HCT116 (cell line): ENCODE results near the gene SLFN11. TPM values are rescaled to one million over a fixed set of nuclear protein-coding genes. Genes with fewer than 3 reads are reported as not detected.
A peak's percentile ranks its signal among the peaks of the same experiment; 100 is the strongest.
"Not testable (repeated sequence)": the region's sequence is repeated elsewhere in the genome, so short reads cannot be mapped to it uniquely, and the experiment has no call there.

Experiments
- ATAC-seq: fragments of 200-7000 bp; cut with Tn5 transposase; 2 replicates; pipeline ENCODE4 v1.9.1; 2020; ENCODE audit warnings: mild to moderate bottlenecking, moderate library complexity
- Bru-seq: library from RNA; stranded (reverse); fragments of 400-500 nt; gene quantifications from one replicate; lab custom pipeline; 2021; lab: Mats Ljungman, UMichigan
- BruChase-seq, 2 experiments: library from RNA; stranded (reverse); fragments of 400-500 nt; gene quantifications; one replicate each; lab custom pipeline; 2021; lab: Mats Ljungman, UMichigan
- BruUV-seq: library from RNA; stranded (reverse); fragments of 400-500 nt; replicated peaks from 2 replicates; lab custom pipeline; 2021; lab: Mats Ljungman, UMichigan
- CTCF ChIA-PET: fragments of 300-600 bp; sonication (Branson Sonifier 250); formaldehyde crosslinking; loops from one replicate; lab custom pipeline; 2021; ENCODE audit warnings: antibody characterized with exemption; lab: Charles Lee
- POLR2A ChIA-PET: fragments of 300-600, 350-600 bp; sonication (Branson Sonifier 250); formaldehyde crosslinking; loops from one replicate; lab custom pipeline; 2021; ENCODE audit warnings: antibody characterized with exemption; lab: Charles Lee
- RAD21 ChIA-PET, 2 experiments: fragments of 300-600 bp; sonication (Branson Sonifier 250); formaldehyde crosslinking; loops; one replicate each; lab custom pipeline; 2023; ENCODE audit warnings: low total read pairs in 2 of 2; ENCODE audit not compliant: uncharacterized antibody in 2 of 2, unreplicated experiment in 2 of 2, low non-redundant PET in 1 of 2; lab: Charles Lee
- DNase-seq: peaks from one replicate; pipeline ENCODE4 v3.0.0-alpha.2; 2010; ENCODE audit warnings: low read depth, low spot score
- H2AFZ ChIP-seq: fragments of 200-600 bp; shearing (Covaris generic), sonication (generic); 2 replicates; pipeline ENCODE4 v1.6.1; 2017; ENCODE audit warnings: low read depth, mixed run types, mixed read lengths, antibody characterized with exemption, low read length; ENCODE audit not compliant: poor library complexity, severe bottlenecking
- H3K27ac ChIP-seq: 2 replicates; pipeline ENCODE4 v1.5.1; 2012; ENCODE audit warnings: low read depth, low read length
- H3K27me3 ChIP-seq: fragments of 200-600 bp; sonication (generic); 2 replicates; pipeline ENCODE4 v1.6.1; 2016; ENCODE audit warnings: mixed run types, low read length, mixed read lengths; ENCODE audit not compliant: insufficient read depth
- H3K36me3 ChIP-seq, 2 experiments: fragments of 200-500 bp in 1 of 2; fragments of 200-600 bp in 1 of 2; sonication (Bioruptor generic) in 1 of 2; sonication (generic) in 1 of 2; 2 replicates each; pipeline versions ENCODE4 v1.5.1 to v1.6.1; 2014 to 2016; ENCODE audit warnings: low read length in 2 of 2, inconsistent platforms in 1 of 2, mixed read lengths in 1 of 2, mixed run types in 1 of 2; ENCODE audit not compliant: insufficient read depth in 2 of 2, control insufficient read depth in 1 of 2
- H3K4me1 ChIP-seq, 2 experiments: fragments of 200-600 bp in 1 of 2; sonication (generic) in 1 of 2; 2 replicates each; pipeline versions ENCODE4 v1.5.1 to v1.6.1; 2012 to 2017; ENCODE audit warnings: low read length in 2 of 2, inconsistent platforms in 1 of 2, mild to moderate bottlenecking in 1 of 2, mixed read lengths in 1 of 2, mixed run types in 1 of 2, moderate library complexity in 1 of 2; ENCODE audit not compliant: insufficient read depth in 2 of 2, control insufficient read depth in 1 of 2
- H3K4me2 ChIP-seq: fragments of 200-600 bp; sonication (generic); 2 replicates; pipeline ENCODE4 v1.6.1; 2017; ENCODE audit warnings: mixed run types, low read length, mixed read lengths
- H3K4me3 ChIP-seq, 2 experiments: fragments of 200-600 bp in 1 of 2; sonication (generic) in 1 of 2; replicated peaks in 1 of 2; 2 replicates each; pipeline ENCODE4 v1.5.1; 2011 to 2016; ENCODE audit warnings: low read length in 2 of 2, control low read depth in 1 of 2, low read depth in 1 of 2, mild to moderate bottlenecking in 1 of 2, mixed read lengths in 1 of 2, mixed run types in 1 of 2
- H3K79me2 ChIP-seq: fragments of 200-600 bp; sonication (generic); 2 replicates; pipeline ENCODE4 v1.6.1; 2017; ENCODE audit warnings: mild to moderate bottlenecking, mixed run types, low read length, moderate library complexity, mixed read lengths; ENCODE audit not compliant: insufficient read depth
- H3K9ac ChIP-seq: fragments of 200-600 bp; sonication (generic); 2 replicates; pipeline ENCODE4 v1.6.1; 2016; ENCODE audit warnings: low read length, mixed read lengths
- H3K9me2 ChIP-seq: fragments of 200-600 bp; sonication (generic), shearing (Covaris generic); 2 replicates; pipeline ENCODE4 v1.6.1; 2017; ENCODE audit warnings: mixed run types, mild to moderate bottlenecking, moderate library complexity; ENCODE audit not compliant: insufficient read depth
- H3K9me3 ChIP-seq, 2 experiments: fragments of 200-500 bp in 1 of 2; fragments of 200-600 bp in 1 of 2; sonication (Bioruptor generic) in 1 of 2; sonication (generic) in 1 of 2; 2 replicates each; pipeline ENCODE4 v1.6.1; 2014 to 2017; ENCODE audit warnings: low read length in 2 of 2, mixed read lengths in 2 of 2, inconsistent platforms in 1 of 2, low read depth in 1 of 2, mild to moderate bottlenecking in 1 of 2, mixed run types in 1 of 2, moderate library complexity in 1 of 2; ENCODE audit not compliant: control insufficient read depth in 1 of 2, insufficient read depth in 1 of 2
- H4K20me1 ChIP-seq: fragments of 200-600 bp; sonication (generic), shearing (Covaris generic); 2 replicates; pipeline ENCODE4 v1.6.1; 2017; ENCODE audit warnings: mixed run types, mild to moderate bottlenecking, moderate library complexity; ENCODE audit not compliant: insufficient read depth
- CBX3 ChIP-seq: IDR thresholded peaks from 2 replicates; pipeline ENCODE4 v1.6.1; 2012; ENCODE audit warnings: low read depth
- SP1 ChIP-seq: IDR thresholded peaks from 2 replicates; pipeline ENCODE4 v1.6.1; 2012; ENCODE audit warnings: low read depth
- SRF ChIP-seq: IDR thresholded peaks from 2 replicates; pipeline ENCODE4 v1.6.1; 2012; ENCODE audit warnings: low read depth
- YY1 ChIP-seq: IDR thresholded peaks from 2 replicates; pipeline ENCODE4 v1.6.1; 2011; ENCODE audit warnings: low read length, low read depth, moderate library complexity, mild to moderate bottlenecking; ENCODE audit not compliant: insufficient replicate concordance; ENCODE audit errors: extremely low read depth
- ZFX ChIP-seq: fragments of 450-650 bp; IDR thresholded peaks from 2 replicates; pipeline ENCODE4 v1.6.1; 2017
- intact Hi-C: fragments of 100-400 bp; cut with micrococcal nuclease; formaldehyde crosslinking; loops from 2 replicates; pipeline ENCODE4 v1.10.0; 2022
- long read RNA-seq: library from polyadenylated mRNA; unstranded; transcript quantifications from one replicate; pipeline ENCODE4 v2.0.0, GENCODE V29; 2021; ENCODE audit not compliant: unreplicated experiment
- polyA plus RNA-seq: library from polyadenylated mRNA; unstranded; fragments of >200 nt; gene quantifications from 2 replicates; pipeline ENCODE4 v1.2.1, GENCODE V29; 2012; ENCODE audit warnings: missing spikeins
- total RNA-seq: library from RNA; stranded (reverse); gene quantifications from one replicate; pipeline ENCODE4 v1.2.1, GENCODE V29; 2021; ENCODE audit not compliant: unreplicated experiment

Gene SLFN11
- not detected for total RNA-seq
- not detected in 2 replicates for polyA plus RNA-seq
- percentile 4 among the genes with signal in this experiment for Bru-seq, nascent RNA
- not detected for BruChase-seq, experiment 1, labeled RNA remaining after a 6-hour chase
- BruChase-seq, experiment 2, labeled RNA remaining after a 2-hour chase, result percentile 4 among the genes with signal in this experiment
- long read RNA-seq, result 0 reads

GRCh38 chr17:35373534-35373983, at the start of gene SLFN11:
Gene SLFN11 (minus strand): TSS chr17:35373621. CDS start chr17:35363807, 9,814 bp downstream.
- TF ChIP-seq ZFX (no peak), CBX3 (no peak), SRF (no peak), SP1 (no peak), YY1 (no peak)
- TF ChIP-seq, all 23 proteins: peak for 0
- ATAC-seq, result no peak
- no peaks in the 10 kb centered on the region for H3K36me3 ChIP-seq
- peaks cover 31% of the 10 kb centered on the region for H3K27me3 ChIP-seq
- CTCF ChIA-PET, result no interaction called here
- no peak within 1 kb of the TSS for H3K4me2 ChIP-seq
- no peak for DNase-seq
- H3K79me2 ChIP-seq, result no peaks in the 10 kb centered on the region
- intact Hi-C loops, result no loop called here
- no peak within 1 kb of the TSS for H3K4me3 ChIP-seq
- no peak within 1 kb of the TSS for H3K27ac ChIP-seq
- no peak within 1 kb of the TSS for H2AFZ ChIP-seq
- no peaks in the 10 kb centered on the region for H3K4me1 ChIP-seq
- no peaks in the 10 kb centered on the region for H3K9me3 ChIP-seq
- H3K9ac ChIP-seq, result no peak within 1 kb of the TSS
- H4K20me1 ChIP-seq, result no peaks in the 10 kb centered on the region; the same call in 1 of the 2 replicates
- RAD21 ChIA-PET, result no interaction called here
- no TSS peak for BruUV-seq
- POLR2A ChIA-PET, result no interaction called here
- no peaks in the 10 kb centered on the region for H3K9me2 ChIP-seq

GRCh38 chr17:35421069-35421468, 47.6 kb upstream of the SLFN11 start:
- H2AFZ ChIP-seq, H3K4me3 ChIP-seq, H3K27ac ChIP-seq, H3K36me3 ChIP-seq, H3K79me2 ChIP-seq, H3K4me2 ChIP-seq, H3K9me2 ChIP-seq, H4K20me1 ChIP-seq, RAD21 ChIA-PET, H3K9ac ChIP-seq, POLR2A ChIA-PET, CTCF ChIA-PET, intact Hi-C loops, BruUV-seq, ATAC-seq, H3K4me1 ChIP-seq, DNase-seq, H3K9me3 ChIP-seq: not testable (repeated sequence)
- H3K27me3 ChIP-seq, result peaks cover 32% of the 10 kb centered on the region
